Testis (tissue), 2 donors: ENCODE measurements around the gene CALML4.

ENCODE experiments used
- POLR2A ChIP-seq: fragments of 450-650 bp; IDR thresholded peaks from one replicate; pipeline ENCODE4 v1.6.1; 2017; ENCODE audit warnings: antibody characterized with exemption, mild to moderate bottlenecking, moderate library complexity
- TF ChIP-seq, protein P1 (sequence below), 3 experiments: fragments of 450-650 bp in 2 of 3; fragments of 200-600 bp in 1 of 3; sonication (generic) in 1 of 3; IDR thresholded peaks; one replicate each; pipeline ENCODE4 v1.5.1; 2016 to 2019; ENCODE audit warnings: antibody characterized with exemption in 3 of 3, mild to moderate bottlenecking in 2 of 3, moderate library complexity in 1 of 3

DNA sequence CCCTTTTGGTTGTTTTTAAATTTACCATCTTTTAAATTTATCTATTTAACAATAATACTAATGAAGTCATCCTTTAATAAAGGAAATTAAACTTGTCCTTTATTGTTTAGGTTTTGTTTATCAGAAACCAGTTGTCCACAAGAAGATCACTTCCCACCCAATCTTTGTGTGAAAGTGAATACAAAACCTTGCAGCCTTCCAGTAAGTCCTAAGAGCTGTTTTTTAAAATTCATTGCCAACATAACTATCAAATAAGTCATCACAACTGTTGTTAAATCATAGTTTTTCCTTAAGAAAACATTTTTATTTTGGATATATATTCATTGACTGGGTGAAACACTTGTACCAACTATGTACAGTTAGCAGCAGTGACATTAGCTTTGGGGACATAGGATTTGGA, 59.4 kb downstream of the CALML4 start:
- TF ChIP-seq POLR2A: no peak
- TF ChIP-seq, protein P1, sequence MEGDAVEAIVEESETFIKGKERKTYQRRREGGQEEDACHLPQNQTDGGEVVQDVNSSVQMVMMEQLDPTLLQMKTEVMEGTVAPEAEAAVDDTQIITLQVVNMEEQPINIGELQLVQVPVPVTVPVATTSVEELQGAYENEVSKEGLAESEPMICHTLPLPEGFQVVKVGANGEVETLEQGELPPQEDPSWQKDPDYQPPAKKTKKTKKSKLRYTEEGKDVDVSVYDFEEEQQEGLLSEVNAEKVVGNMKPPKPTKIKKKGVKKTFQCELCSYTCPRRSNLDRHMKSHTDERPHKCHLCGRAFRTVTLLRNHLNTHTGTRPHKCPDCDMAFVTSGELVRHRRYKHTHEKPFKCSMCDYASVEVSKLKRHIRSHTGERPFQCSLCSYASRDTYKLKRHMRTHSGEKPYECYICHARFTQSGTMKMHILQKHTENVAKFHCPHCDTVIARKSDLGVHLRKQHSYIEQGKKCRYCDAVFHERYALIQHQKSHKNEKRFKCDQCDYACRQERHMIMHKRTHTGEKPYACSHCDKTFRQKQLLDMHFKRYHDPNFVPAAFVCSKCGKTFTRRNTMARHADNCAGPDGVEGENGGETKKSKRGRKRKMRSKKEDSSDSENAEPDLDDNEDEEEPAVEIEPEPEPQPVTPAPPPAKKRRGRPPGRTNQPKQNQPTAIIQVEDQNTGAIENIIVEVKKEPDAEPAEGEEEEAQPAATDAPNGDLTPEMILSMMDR (IDR thresholded peaks at IDR 0.05): no peak
